Astrocyte of the spinal cord (primary cell): Measurements from ENCODE around the gene FTO.
A peak's percentile ranks its signal among the peaks of the same experiment; 100 is the strongest.

Experiments used
- DNase-seq: peaks from one replicate; pipeline ENCODE4 v3.0.0; 2011; ENCODE audit warnings: low read depth, low spot score
- H3K4me3 ChIP-seq: 2 replicates; pipeline ENCODE4 v1.5.1; 2011; ENCODE audit warnings: low read depth, mild to moderate bottlenecking, low read length, moderate library complexity
- CTCF ChIP-seq: IDR thresholded peaks from 2 replicates; pipeline ENCODE4 v1.5.1; 2012; ENCODE audit warnings: low read depth, mild to moderate bottlenecking, low read length, inconsistent platforms
- in situ Hi-C: cut with HindIII; loops from 2 replicates; pipeline ENCODE4 v1.10.0; 2017; ENCODE audit warnings: low sequenced_read_pairs

The FTO gene

GRCh38 chr16:53998024-53998810 is 294.3 kb downstream of the FTO start:
- DNase-seq, result no peak
- in situ Hi-C loops, result no loop called here

GRCh38 chr16:53998966-53999522 is 295.1 kb downstream of the FTO start:
- in situ Hi-C loops, result no loop called here
- DNase-seq, result no peak
- TF ChIP-seq CTCF, result no peak
- H3K4me3 ChIP-seq, result no peak overlapping the region

More at GRCh38 chr16:53998024-53998810, 294.3 kb downstream of the FTO start:
- no peak overlapping the region for H3K4me3 ChIP-seq
- no peak for TF ChIP-seq CTCF

- H3K4me3 ChIP-seq, result no peak overlapping the region
- in situ Hi-C loops, result no loop called here
- TF ChIP-seq CTCF, result no peak
- peak; percentile 69 for DNase-seq
Measured at GRCh38 chr16:53999841-54000240, 295.9 kb downstream of the FTO start.

- in situ Hi-C loops, result no loop called here
- no peak for TF ChIP-seq CTCF
- peak; percentile 20 for DNase-seq
- H3K4me3 ChIP-seq, result no peak overlapping the region
Measured at GRCh38 chr16:54000361-54000760, 296.4 kb downstream of the FTO start.

- DNase-seq, result no peak
- in situ Hi-C loops, result no loop called here
- no peak for TF ChIP-seq CTCF
- H3K4me3 ChIP-seq, result no peak overlapping the region
Measured at GRCh38 chr16:54006693-54007092, 302.7 kb downstream of the FTO start.

GRCh38 chr16:54007504-54007903 is 303.5 kb downstream of the FTO start:
- no peak for TF ChIP-seq CTCF
- no peak overlapping the region for H3K4me3 ChIP-seq
- no peak for DNase-seq
- in situ Hi-C loops, result no loop called here
